H9 (cell line): Measurements from ENCODE around the gene SCAF4. TPM values are rescaled to one million over a fixed set of nuclear protein-coding genes. Genes with fewer than 3 reads are reported as not detected.

Experiments used
- DNase-seq: peaks from one replicate; pipeline ENCODE4 v3.0.0-alpha.2; 2017
- H2AFZ ChIP-seq: one replicate; pipeline ENCODE4 v1.6.1; 2013; ENCODE audit warnings: mild to moderate bottlenecking, low read length, control low read depth, moderate library complexity
- H2AK5ac ChIP-seq: 2 replicates; pipeline ENCODE4 v1.6.1; 2013; ENCODE audit warnings: low read length, control low read depth, mixed read lengths; ENCODE audit not compliant: insufficient read length
- H2BK120ac ChIP-seq: one replicate; pipeline ENCODE4 v1.6.1; 2013; ENCODE audit warnings: low read depth, mild to moderate bottlenecking, low read length, control low read depth, inconsistent platforms; ENCODE audit not compliant: poor library complexity, severe bottlenecking
- H2BK12ac ChIP-seq: 2 replicates; pipeline ENCODE4 v1.6.1; 2013; ENCODE audit warnings: low read length, control low read depth, mixed read lengths, low read depth; ENCODE audit not compliant: insufficient read length
- H2BK15ac ChIP-seq: 2 replicates; pipeline ENCODE4 v1.6.1; 2013; ENCODE audit warnings: low read depth, low read length, control low read depth
- H2BK20ac ChIP-seq: one replicate; pipeline ENCODE4 v1.6.1; 2013; ENCODE audit warnings: low read depth, mild to moderate bottlenecking, low read length, control low read depth, inconsistent platforms; ENCODE audit not compliant: poor library complexity, severe bottlenecking
- H2BK5ac ChIP-seq: 2 replicates; pipeline ENCODE4 v1.6.1; 2013; ENCODE audit warnings: low read length, control low read depth, mixed read lengths; ENCODE audit not compliant: insufficient read length
- H3K14ac ChIP-seq: 2 replicates; pipeline ENCODE4 v1.6.1; 2013; ENCODE audit warnings: low read length, control low read depth; ENCODE audit not compliant: insufficient read depth
- H3K18ac ChIP-seq: 2 replicates; pipeline ENCODE4 v1.6.1; 2013; ENCODE audit warnings: low read depth, mild to moderate bottlenecking, mixed read lengths, low read length, control low read depth; ENCODE audit not compliant: insufficient read length
- H3K23ac ChIP-seq: 2 replicates; pipeline ENCODE4 v1.6.1; 2013; ENCODE audit warnings: low read length, control low read depth, mixed read lengths, low read depth; ENCODE audit not compliant: insufficient read length
- H3K23me2 ChIP-seq: 2 replicates; pipeline ENCODE4 v1.6.1; 2013; ENCODE audit warnings: low read depth, mild to moderate bottlenecking, mixed read lengths, low read length, control low read depth; ENCODE audit not compliant: insufficient read length, poor library complexity, severe bottlenecking
- H3K27ac ChIP-seq: 2 replicates; pipeline ENCODE4 v1.5.1; 2013; ENCODE audit warnings: low read length, control low read depth, mixed read lengths, low read depth; ENCODE audit not compliant: insufficient read length
- H3K27me3 ChIP-seq: 2 replicates; pipeline ENCODE4 v1.6.1; 2013; ENCODE audit warnings: low read length, control low read depth, inconsistent platforms; ENCODE audit not compliant: insufficient read depth
- H3K4ac ChIP-seq: 2 replicates; pipeline ENCODE4 v1.6.1; 2013; ENCODE audit warnings: low read depth, mild to moderate bottlenecking, control low read depth, inconsistent platforms, low read length, moderate library complexity
- H3K4me1 ChIP-seq: 2 replicates; pipeline ENCODE4 v1.6.1; 2013; ENCODE audit warnings: low read length, control low read depth, inconsistent platforms; ENCODE audit not compliant: insufficient read depth
- H3K4me2 ChIP-seq: 2 replicates; pipeline ENCODE4 v1.6.1; 2013; ENCODE audit warnings: low read length, control low read depth, mixed read lengths; ENCODE audit not compliant: insufficient read length, insufficient read depth
- H3K56ac ChIP-seq: 2 replicates; pipeline ENCODE4 v1.6.1; 2013; ENCODE audit warnings: low read depth, mild to moderate bottlenecking, mixed read lengths, low read length, control low read depth; ENCODE audit not compliant: insufficient read length
- H3K79me1 ChIP-seq: 2 replicates; pipeline ENCODE4 v1.6.1; 2013; ENCODE audit warnings: low read depth, mild to moderate bottlenecking, moderate library complexity, low read length, control low read depth, inconsistent platforms; ENCODE audit not compliant: insufficient read depth, poor library complexity, severe bottlenecking
- H3K79me2 ChIP-seq: 2 replicates; pipeline ENCODE4 v1.6.1; 2013; ENCODE audit warnings: low read length, control low read depth, inconsistent platforms; ENCODE audit not compliant: insufficient read depth
- H3K9ac ChIP-seq: 2 replicates; pipeline ENCODE4 v1.6.1; 2013; ENCODE audit warnings: low read length, control low read depth, mixed read lengths; ENCODE audit not compliant: insufficient read length; ENCODE audit errors: extremely low read depth
- H3K9me3 ChIP-seq: one replicate; pipeline ENCODE4 v1.6.1; 2013; ENCODE audit warnings: low read depth, low read length, inconsistent platforms; ENCODE audit not compliant: control insufficient read depth
- H3T11ph ChIP-seq: one replicate; pipeline ENCODE4 v1.6.1; 2013; ENCODE audit warnings: mild to moderate bottlenecking, low read length, control low read depth, inconsistent platforms
- H4K20me1 ChIP-seq: one replicate; pipeline ENCODE4 v1.6.1; 2013; ENCODE audit not compliant: control insufficient read depth, insufficient read length, insufficient read depth
- H4K5ac ChIP-seq: 2 replicates; pipeline ENCODE4 v1.6.1; 2013; ENCODE audit warnings: low read depth, mild to moderate bottlenecking, mixed read lengths, low read length, control low read depth; ENCODE audit not compliant: insufficient read length
- H4K8ac ChIP-seq: replicated peaks from 2 replicates; pipeline ENCODE4 v1.6.1; 2013; ENCODE audit warnings: low read length, control low read depth, mixed read lengths, low read depth; ENCODE audit not compliant: insufficient read length
- H4K91ac ChIP-seq: 2 replicates; pipeline ENCODE4 v1.6.1; 2013; ENCODE audit warnings: low read depth, mild to moderate bottlenecking, moderate library complexity, mixed read lengths, low read length, control low read depth; ENCODE audit not compliant: insufficient read length
- H3K27ac Mint-ChIP-seq, 3 experiments: 2 replicates in 2 of 3; 3 replicates in 1 of 3; pipeline ENCODE4 v1.8.0; 2020 to 2021; ENCODE audit warnings: mixed read lengths in 3 of 3, mild to moderate bottlenecking in 1 of 3, moderate library complexity in 1 of 3
- H3K27me3 Mint-ChIP-seq: 2 replicates; pipeline ENCODE4 v1.8.0; 2021; ENCODE audit warnings: low read depth, mild to moderate bottlenecking, moderate library complexity, mixed read lengths
- H3K36me3 Mint-ChIP-seq, 3 experiments: 2 replicates in 2 of 3; 3 replicates in 1 of 3; pipeline ENCODE4 v1.8.0; 2020 to 2021; ENCODE audit warnings: low read depth in 3 of 3, mixed read lengths in 3 of 3; ENCODE audit not compliant: insufficient read depth in 1 of 3
- H3K4me1 Mint-ChIP-seq, 2 experiments: 2 replicates each; pipeline ENCODE4 v1.8.0; 2020; ENCODE audit warnings: mixed read lengths in 2 of 2
- H3K4me3 Mint-ChIP-seq, 2 experiments: 2 replicates in 1 of 2; 3 replicates in 1 of 2; pipeline ENCODE4 v1.8.0; 2020 to 2021; ENCODE audit warnings: mild to moderate bottlenecking in 2 of 2, mixed read lengths in 2 of 2, moderate library complexity in 1 of 2
- H3K9me3 Mint-ChIP-seq, 2 experiments: 2 replicates in 1 of 2; 3 replicates in 1 of 2; pipeline ENCODE4 v1.8.0; 2020; ENCODE audit warnings: mild to moderate bottlenecking in 2 of 2, mixed read lengths in 2 of 2, moderate library complexity in 1 of 2
- CTCF ChIP-seq: fragments of 200-600 bp; sonication (generic); conservative IDR thresholded peaks from 3 replicates; pipeline ENCODE4 v1.8.0; 2021; ENCODE audit warnings: antibody characterized with exemption, mild to moderate bottlenecking
- WGBS: extraction: QIAGEN DNeasy Blood & Tissue Kit; methylation state at CpG from one replicate; pipeline ENCODE4 v1.1.7; 2013; ENCODE audit warnings: missing lambda C conversion rate, low lambda C conversion rate, mixed read lengths; ENCODE audit not compliant: insufficient read length; ENCODE audit errors: extremely low coverage; 5-methylcytosine and 5-hydroxymethylcytosine counted together
- total RNA-seq: library from RNA; stranded (reverse); gene quantifications from 2 replicates; pipeline ENCODE4 v1.2.1, GENCODE V29; 2021

The SCAF4 gene
- total RNA-seq, 1 experiment from 2014 or later = 76.8 TPM

DNA sequence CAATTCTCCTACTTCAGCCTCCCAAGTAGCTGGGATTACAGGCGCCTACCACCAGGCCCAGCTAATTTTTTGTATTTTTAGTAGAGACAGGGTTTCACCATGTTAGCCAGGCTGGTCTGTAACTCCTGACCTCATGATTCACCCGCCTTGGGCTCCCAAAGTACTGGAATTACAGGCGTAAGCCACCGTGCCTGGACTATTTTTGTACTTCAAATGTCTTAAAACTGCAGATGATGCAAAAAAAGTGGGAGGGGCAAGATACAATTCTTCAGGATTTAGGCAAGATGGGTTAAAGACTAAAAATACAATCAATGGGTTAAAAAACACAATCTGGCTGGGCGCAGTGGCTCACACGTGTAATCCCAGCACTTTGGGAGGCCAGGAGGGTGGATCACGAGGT is 4.7 kb downstream of the SCAF4 start:
- Histone ChIP-seq H3K27me3 (no peaks in the 10 kb centered on the region), H3K18ac (no peak overlapping the region), H4K5ac (no peak overlapping the region), H2AFZ (no peak overlapping the region), H3K23ac (no peak overlapping the region), H3K9ac (no peak overlapping the region), H3K56ac (no peak overlapping the region), H2BK120ac (no peak overlapping the region), H3K4me1 (peaks cover 3% of the 10 kb centered on the region; the same call in 1 of the 2 replicates), H3K9me3 (no peaks in the 10 kb centered on the region), H3K4me2 (no peak overlapping the region), H4K8ac (no peak overlapping the region), H2BK20ac (no peak overlapping the region), H3K79me2 (peaks cover 66% of the 10 kb centered on the region), H4K91ac (no peak overlapping the region), H2BK15ac (no peak overlapping the region), H2BK12ac (no peak overlapping the region), H3T11ph (no peak overlapping the region), H3K23me2 (peaks cover 3% of the 10 kb centered on the region), H3K27ac (no peak overlapping the region), H4K20me1 (no peaks in the 10 kb centered on the region), H2AK5ac (no peak overlapping the region), H3K79me1 (no peaks in the 10 kb centered on the region), H3K4ac (no peak overlapping the region), H3K14ac (no peak overlapping the region), H2BK5ac (no peak overlapping the region)
- H3K9me3 Mint-ChIP-seq = no peaks in the 10 kb centered on the region
- WGBS = no CpG with 5 or more reads among the region's 7 CpGs
- H3K4me3 Mint-ChIP-seq = no peak overlapping the region; a peak in 1 of 5 replicates
- H3K27me3 Mint-ChIP-seq = no peaks in the 10 kb centered on the region
- H3K36me3 Mint-ChIP-seq = peaks cover 4 to 11% (median 9%) of the 10 kb centered on the region in 3 experiments; a peak in 5 of 7 replicates
- no peak overlapping the region for H3K27ac Mint-ChIP-seq
- peaks cover 24 to 26% of the 10 kb centered on the region in 2 experiments for H3K4me1 Mint-ChIP-seq
- DNase-seq = no peak
- TF ChIP-seq CTCF = no peak
